HEK293 (cell line): ENCODE measurements around the gene WSB2.

Experiments
- CTCF ChIA-PET: fragments of 350-600 bp; formaldehyde crosslinking; extraction: SDS; loops from one replicate; lab custom pipeline; 2021; ENCODE audit warnings: antibody characterized with exemption; lab: Yijun Ruan, JAX
- POLR2A ChIA-PET: fragments of 300-600 bp; formaldehyde crosslinking; extraction: SDS; loops from one replicate; lab custom pipeline; 2020; ENCODE audit warnings: antibody characterized with exemption, inconsistent platforms; lab: Yijun Ruan, JAX
- H3K27ac ChIP-seq: fragments of 200-500 bp; sonication (Bioruptor generic); 2 replicates; pipeline ENCODE4 v1.5.1; 2014; ENCODE audit warnings: low read depth, low read length, control low read depth, inconsistent platforms; ENCODE audit errors: extremely low read depth
- H3K36me3 ChIP-seq, 2 experiments: fragments of 200-500 bp in 1 of 2; sonication (Bioruptor generic) in 1 of 2; 1 replicate in 1 of 2; 2 replicates in 1 of 2; pipeline ENCODE4 v1.5.1; 2014 to 2017; ENCODE audit warnings: inconsistent platforms in 2 of 2, low read length in 2 of 2; ENCODE audit not compliant: control insufficient read depth in 2 of 2, insufficient read depth in 1 of 2
- H3K4me1 ChIP-seq: fragments of 200-500 bp; sonication (Bioruptor generic); 2 replicates; pipeline ENCODE4 v1.5.1; 2014; ENCODE audit warnings: mild to moderate bottlenecking, low read length, inconsistent platforms; ENCODE audit not compliant: control insufficient read depth, insufficient read depth
- H3K4me3 ChIP-seq: 2 replicates; pipeline ENCODE4 v1.5.1; 2011; ENCODE audit warnings: low read depth, mild to moderate bottlenecking, control low read depth, low read length, moderate library complexity
- H3K9me3 ChIP-seq: fragments of 200-500 bp; sonication (Bioruptor generic); 2 replicates; pipeline ENCODE4 v1.5.1; 2014; ENCODE audit warnings: low read depth, low read length, inconsistent platforms; ENCODE audit not compliant: control insufficient read depth, insufficient read depth
- GLI2 ChIP-seq: fragments of 450-650 bp; formaldehyde crosslinking; IDR thresholded peaks from 2 replicates; pipeline ENCODE4; 2017; ENCODE audit warnings: missing biosample characterization, missing genetic modification characterization, low read depth, borderline replicate concordance
- PBX3 ChIP-seq: sonication (generic); formaldehyde crosslinking; IDR thresholded peaks from 2 replicates; pipeline ENCODE4 v1.8.1; 2022; ENCODE audit warnings: mild to moderate bottlenecking, moderate library complexity, missing genetic modification reagents
- RBAK ChIP-seq: fragments of 450-650 bp; formaldehyde crosslinking; IDR thresholded peaks from 2 replicates; pipeline ENCODE4 v1.5.1; 2016; ENCODE audit warnings: missing biosample characterization, missing genetic modification characterization
- SCRT1 ChIP-seq: fragments of 450-650 bp; formaldehyde crosslinking; IDR thresholded peaks from 2 replicates; pipeline ENCODE4 v1.5.1; 2016; ENCODE audit warnings: missing biosample characterization, missing genetic modification characterization, borderline replicate concordance
- SCRT2 ChIP-seq: fragments of 450-650 bp; formaldehyde crosslinking; IDR thresholded peaks from 2 replicates; pipeline ENCODE4 v1.5.1; 2016; ENCODE audit warnings: missing biosample characterization, missing genetic modification characterization
- SP2 ChIP-seq: fragments of 450-650 bp; formaldehyde crosslinking; IDR thresholded peaks from 2 replicates; pipeline ENCODE4 v1.5.1; 2016; ENCODE audit warnings: missing biosample characterization, missing genetic modification characterization
- ZBTB20 ChIP-seq: fragments of 450-650 bp; formaldehyde crosslinking; IDR thresholded peaks from 2 replicates; pipeline ENCODE4 v1.5.1; 2016; ENCODE audit warnings: missing biosample characterization, missing genetic modification characterization
- ZBTB44 ChIP-seq: fragments of 450-650 bp; IDR thresholded peaks from 2 replicates; pipeline ENCODE4 v1.5.1; 2018; ENCODE audit warnings: missing biosample characterization, mild to moderate bottlenecking, missing genetic modification characterization
- ZFP41 ChIP-seq: fragments of 450-650 bp; formaldehyde crosslinking; IDR thresholded peaks from 2 replicates; pipeline ENCODE4 v1.5.1; 2016; ENCODE audit warnings: missing biosample characterization, missing genetic modification characterization, borderline replicate concordance
- ZNF114 ChIP-seq: fragments of 450-650 bp; formaldehyde crosslinking; IDR thresholded peaks from 2 replicates; pipeline ENCODE4 v1.5.0; 2017; ENCODE audit warnings: missing biosample characterization, missing genetic modification characterization
- ZNF121 ChIP-seq: fragments of 450-650 bp; formaldehyde crosslinking; IDR thresholded peaks from 2 replicates; pipeline ENCODE4 v1.5.1; 2016; ENCODE audit warnings: missing biosample characterization, missing genetic modification characterization
- ZNF513 ChIP-seq: fragments of 450-650 bp; IDR thresholded peaks from 2 replicates; pipeline ENCODE4 v1.5.1; 2018; ENCODE audit warnings: missing biosample characterization, missing genetic modification characterization
- ZNF521 ChIP-seq: fragments of 450-650 bp; formaldehyde crosslinking; IDR thresholded peaks from 2 replicates; pipeline ENCODE4 v1.5.1; 2017; ENCODE audit warnings: missing biosample characterization, mild to moderate bottlenecking, missing genetic modification characterization
- ZNF701 ChIP-seq: fragments of 450-650 bp; formaldehyde crosslinking; IDR thresholded peaks from 2 replicates; pipeline ENCODE4 v1.5.1; 2016; ENCODE audit warnings: missing biosample characterization, missing genetic modification characterization
- ZNF707 ChIP-seq: fragments of 450-650 bp; formaldehyde crosslinking; IDR thresholded peaks from 2 replicates; pipeline ENCODE4 v1.5.1; 2016; ENCODE audit warnings: missing biosample characterization, missing genetic modification characterization
- ZNF785 ChIP-seq: fragments of 450-650 bp; formaldehyde crosslinking; IDR thresholded peaks from 2 replicates; pipeline ENCODE4 v1.5.1; 2016; ENCODE audit warnings: missing biosample characterization, missing genetic modification characterization
- ZSCAN30 ChIP-seq: fragments of 450-650 bp; IDR thresholded peaks from 2 replicates; pipeline ENCODE4 v1.5.1; 2018; ENCODE audit warnings: missing biosample characterization, mild to moderate bottlenecking, missing genetic modification characterization, moderate library complexity
- TF ChIP-seq, protein P1 (sequence below): IDR thresholded peaks from 2 replicates; pipeline ENCODE4 v1.6.1; 2011; ENCODE audit warnings: mild to moderate bottlenecking, low read depth, low read length, borderline replicate concordance
- TF ChIP-seq, protein P2 (sequence below): fragments of 450-650 bp; formaldehyde crosslinking; IDR thresholded peaks from 2 replicates; pipeline ENCODE4 v1.5.1; 2016; ENCODE audit warnings: missing biosample characterization, missing genetic modification characterization

Gene WSB2

DNA sequence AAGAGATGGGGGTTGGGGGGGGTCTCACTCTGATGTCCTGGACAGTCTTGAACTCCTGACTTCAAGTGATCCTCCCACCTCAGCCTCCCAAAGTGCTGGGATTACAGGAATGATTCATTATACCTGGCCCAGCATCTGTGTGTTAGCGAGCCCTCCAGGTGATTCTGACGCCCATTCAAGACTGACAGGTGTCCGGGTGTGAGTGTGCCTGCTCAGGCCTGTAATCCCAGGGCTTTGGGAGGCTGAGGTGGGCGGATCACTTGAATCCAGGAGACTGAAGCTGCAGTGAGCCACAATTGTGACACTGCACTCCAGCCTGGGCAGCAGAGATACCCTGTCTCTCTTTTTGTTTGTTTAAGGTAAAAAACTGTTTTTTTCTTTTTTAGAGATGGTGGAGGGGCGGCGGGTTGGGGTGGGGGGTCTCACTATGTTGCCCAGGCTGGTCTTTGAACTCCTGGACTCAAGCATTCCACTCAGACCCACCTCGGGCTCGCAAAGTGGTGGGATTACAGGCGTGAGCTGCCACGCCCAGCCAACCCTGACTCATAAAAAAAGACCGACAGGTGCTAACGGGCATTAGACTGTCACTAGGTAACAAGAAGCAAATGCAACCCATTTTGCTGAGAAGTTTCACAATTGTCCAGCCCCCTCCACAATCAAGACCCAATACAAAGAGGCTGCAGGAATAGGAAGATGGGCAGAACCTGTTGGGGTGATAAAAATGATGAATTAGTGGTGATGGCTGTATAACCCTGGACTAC is 38.1 kb upstream of the WSB2 start (continued):
- TF ChIP-seq ZFP41 (tag by site-specific recombination) (no peak), ZBTB20 (tag by site-specific recombination) (no peak), GLI2 (tag by site-specific recombination) (no peak), PBX3 (CRISPR knock-in tag) (no peak), SCRT2 (peak; percentile 59), ZNF114 (tag by site-specific recombination) (no peak), ZNF521 (no peak), ZNF121 (tag by site-specific recombination) (0 out of 2 replicates have a peak, but pooled peaks have one; percentile 33), SCRT1 (tag by site-specific recombination) (peak; percentile 38; the same call in 1 of the 2 replicates), ZNF785 (tag by site-specific recombination) (no peak), ZNF513 (no peak)
- TF ChIP-seq, protein P1, sequence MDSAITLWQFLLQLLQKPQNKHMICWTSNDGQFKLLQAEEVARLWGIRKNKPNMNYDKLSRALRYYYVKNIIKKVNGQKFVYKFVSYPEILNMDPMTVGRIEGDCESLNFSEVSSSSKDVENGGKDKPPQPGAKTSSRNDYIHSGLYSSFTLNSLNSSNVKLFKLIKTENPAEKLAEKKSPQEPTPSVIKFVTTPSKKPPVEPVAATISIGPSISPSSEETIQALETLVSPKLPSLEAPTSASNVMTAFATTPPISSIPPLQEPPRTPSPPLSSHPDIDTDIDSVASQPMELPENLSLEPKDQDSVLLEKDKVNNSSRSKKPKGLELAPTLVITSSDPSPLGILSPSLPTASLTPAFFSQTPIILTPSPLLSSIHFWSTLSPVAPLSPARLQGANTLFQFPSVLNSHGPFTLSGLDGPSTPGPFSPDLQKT, result no peak
- TF ChIP-seq, protein P2, sequence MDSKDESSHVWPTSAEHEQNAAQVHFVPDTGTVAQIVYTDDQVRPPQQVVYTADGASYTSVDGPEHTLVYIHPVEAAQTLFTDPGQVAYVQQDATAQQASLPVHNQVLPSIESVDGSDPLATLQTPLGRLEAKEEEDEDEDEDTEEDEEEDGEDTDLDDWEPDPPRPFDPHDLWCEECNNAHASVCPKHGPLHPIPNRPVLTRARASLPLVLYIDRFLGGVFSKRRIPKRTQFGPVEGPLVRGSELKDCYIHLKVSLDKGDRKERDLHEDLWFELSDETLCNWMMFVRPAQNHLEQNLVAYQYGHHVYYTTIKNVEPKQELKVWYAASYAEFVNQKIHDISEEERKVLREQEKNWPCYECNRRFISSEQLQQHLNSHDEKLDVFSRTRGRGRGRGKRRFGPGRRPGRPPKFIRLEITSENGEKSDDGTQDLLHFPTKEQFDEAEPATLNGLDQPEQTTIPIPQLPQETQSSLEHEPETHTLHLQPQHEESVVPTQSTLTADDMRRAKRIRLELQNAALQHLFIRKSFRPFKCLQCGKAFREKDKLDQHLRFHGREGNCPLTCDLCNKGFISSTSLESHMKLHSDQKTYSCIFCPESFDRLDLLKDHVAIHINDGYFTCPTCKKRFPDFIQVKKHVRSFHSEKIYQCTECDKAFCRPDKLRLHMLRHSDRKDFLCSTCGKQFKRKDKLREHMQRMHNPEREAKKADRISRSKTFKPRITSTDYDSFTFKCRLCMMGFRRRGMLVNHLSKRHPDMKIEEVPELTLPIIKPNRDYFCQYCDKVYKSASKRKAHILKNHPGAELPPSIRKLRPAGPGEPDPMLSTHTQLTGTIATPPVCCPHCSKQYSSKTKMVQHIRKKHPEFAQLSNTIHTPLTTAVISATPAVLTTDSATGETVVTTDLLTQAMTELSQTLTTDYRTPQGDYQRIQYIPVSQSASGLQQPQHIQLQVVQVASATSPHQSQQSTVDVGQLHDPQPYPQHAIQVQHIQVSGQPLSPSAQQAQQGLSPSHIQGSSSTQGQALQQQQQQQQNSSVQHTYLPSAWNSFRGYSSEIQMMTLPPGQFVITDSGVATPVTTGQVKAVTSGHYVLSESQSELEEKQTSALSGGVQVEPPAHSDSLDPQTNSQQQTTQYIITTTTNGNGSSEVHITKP (tag by site-specific recombination), result no peak
- TF ChIP-seq, all 188 proteins: peak for 7

- Histone ChIP-seq H3K4me3 (no peak overlapping the region), H3K9me3 (no peaks in the 10 kb centered on the region), H3K4me1 (peaks cover 5% of the 10 kb centered on the region), H3K27ac (no peak overlapping the region), H3K36me3 (no peaks in the 10 kb centered on the region; a peak in 1 of 3 replicates)
- ChIA-PET POLR2A (no interaction called here), CTCF (no interaction called here)
- TF ChIP-seq ZNF701 (tag by site-specific recombination), result no peak
- TF ChIP-seq ZSCAN30 (tag by site-specific recombination), result 0 out of 2 replicates have a peak, but pooled peaks have one; percentile 19
These were observed 37.4 kb upstream of the WSB2 start for GRCh38 chr12:118098401-118098800.

DNA sequence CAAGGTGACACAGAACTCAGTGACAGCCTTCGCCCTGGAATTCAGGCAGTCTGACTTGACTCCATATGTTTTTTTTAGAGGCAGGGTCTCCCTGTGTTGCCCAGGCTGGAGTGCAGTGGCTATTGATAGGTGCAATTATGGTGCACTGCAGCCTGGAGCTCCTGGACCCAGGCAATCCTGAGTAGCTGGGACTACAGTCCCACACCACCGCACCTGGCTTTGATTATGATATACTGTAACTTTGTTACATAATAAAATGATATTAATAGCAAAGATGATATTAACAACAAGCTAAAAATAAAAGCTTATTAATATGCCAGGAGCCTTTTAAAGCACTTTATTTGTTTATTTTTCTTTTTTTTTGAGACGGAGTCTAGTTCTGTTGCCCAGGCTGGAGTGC is 33.1 kb upstream of the WSB2 start:
- POLR2A ChIA-PET, result no interaction called here
- no peaks in the 10 kb centered on the region; the same call in 1 of the 2 replicates for H3K4me1 ChIP-seq
- CTCF ChIA-PET, result interaction anchor here (1.1 kb wide), 2 partner anchors 11 to 244 kb away, joined by 3 to 4 read pairs; no protein-coding TSS in a partner anchor
- no peak overlapping the region for H3K4me3 ChIP-seq
- no peak overlapping the region for H3K27ac ChIP-seq
- no peak for TF ChIP-seq ZNF701 (tag by site-specific recombination)
- TF ChIP-seq RBAK (tag by site-specific recombination), result no peak
- no peak for TF ChIP-seq ZNF707 (tag by site-specific recombination)
- no peak for TF ChIP-seq SP2 (tag by site-specific recombination)
- TF ChIP-seq ZNF114 (tag by site-specific recombination), result no peak
- no peak for TF ChIP-seq ZBTB44 (tag by site-specific recombination)
- TF ChIP-seq, all 188 proteins: peak for 0
- Histone ChIP-seq H3K36me3 (no peaks in the 10 kb centered on the region; a peak in 1 of 3 replicates), H3K9me3 (no peaks in the 10 kb centered on the region)
